HepG2 (cell line): ENCODE data around the gene PTPRM. TPM values are rescaled to one million over a fixed set of nuclear protein-coding genes. Genes with fewer than 3 reads are reported as not detected.

Source experiments
- ATAC-seq: fragments of 200-7000 bp; cut with Tn5 transposase; 3 replicates; pipeline ENCODE4 v1.9.1; 2020; ENCODE audit warnings: mild to moderate bottlenecking, moderate library complexity
- BruUV-seq: library from RNA; stranded (reverse); fragments of 400-500 nt; replicated peaks from 2 replicates; lab custom pipeline; 2021; lab: Mats Ljungman, UMichigan
- CTCF ChIA-PET: fragments of 300-600 bp; formaldehyde crosslinking; extraction: SDS; loops from one replicate; lab custom pipeline; 2021; ENCODE audit warnings: low total read pairs, inconsistent platforms, low intra/inter-chr PET ratio; lab: Yijun Ruan, JAX
- POLR2A ChIA-PET: fragments of 350-600 bp; sonication (Branson Sonifier 250); formaldehyde crosslinking; loops from one replicate; lab custom pipeline; 2020; ENCODE audit warnings: antibody characterized with exemption, inconsistent platforms; lab: Yijun Ruan, JAX
- DNase-seq: peaks from one replicate; pipeline ENCODE4 v3.0.0-alpha.2; 2015; ENCODE audit warnings: low spot score
- FAIRE-seq: peaks from 3 replicates; lab custom pipeline; 2011; peaks lifted over from hg19 to GRCh38; lab: Jason Lieb, UNC
- H2AFZ ChIP-seq: one replicate; pipeline ENCODE4 v1.6.1; 2011; ENCODE audit warnings: low read length, inconsistent platforms
- H3K27ac ChIP-seq: fragments of 300-600 bp; 3 replicates; pipeline ENCODE4 v1.8.0; 2011; ENCODE audit warnings: mixed run types, mild to moderate bottlenecking, mixed read lengths, low read length, inconsistent platforms; ENCODE audit not compliant: insufficient read depth; ENCODE audit errors: extremely low read length
- H3K27me3 ChIP-seq, 2 experiments: fragments of 200-600 bp in 1 of 2; 2 replicates in 1 of 2; 3 replicates in 1 of 2; pipeline versions ENCODE4 v1.6.0 to v1.8.0; 2011; ENCODE audit warnings: low read length in 2 of 2, mild to moderate bottlenecking in 2 of 2, moderate library complexity in 2 of 2, inconsistent platforms in 1 of 2; ENCODE audit not compliant: insufficient read depth in 2 of 2, control insufficient read depth in 1 of 2
- H3K36me3 ChIP-seq, 2 experiments: fragments of 200-600 bp in 1 of 2; replicated peaks in 1 of 2; 2 replicates in 1 of 2; 3 replicates in 1 of 2; pipeline versions ENCODE4 v1.5.1 to v1.8.0; 2011; ENCODE audit warnings: low read length in 2 of 2, inconsistent platforms in 1 of 2; ENCODE audit not compliant: insufficient read depth in 2 of 2, control insufficient read depth in 1 of 2
- H3K4me1 ChIP-seq: 2 replicates; pipeline ENCODE4 v1.5.1; 2012; ENCODE audit warnings: low read length, inconsistent platforms; ENCODE audit not compliant: insufficient read depth
- H3K4me2 ChIP-seq: 2 replicates; pipeline ENCODE4 v1.6.0; 2011; ENCODE audit warnings: low read depth, low read length, inconsistent platforms
- H3K4me3 ChIP-seq, 3 experiments: fragments of 200-600 bp in 1 of 3; sonication (generic), shearing (Covaris generic) in 1 of 3; replicated peaks in 1 of 3; 2 replicates each; pipeline ENCODE4 v1.5.1; 2011 to 2016; ENCODE audit warnings: low read length in 3 of 3, inconsistent platforms in 2 of 3, low read depth in 2 of 3, mild to moderate bottlenecking in 2 of 3, control low read depth in 1 of 3, mixed read lengths in 1 of 3; ENCODE audit not compliant: insufficient read depth in 1 of 3
- H3K79me2 ChIP-seq: one replicate; pipeline ENCODE4 v1.6.1; 2011; ENCODE audit warnings: low read length, inconsistent platforms; ENCODE audit not compliant: insufficient read depth
- H3K9ac ChIP-seq: 2 replicates; pipeline ENCODE4 v1.6.0; 2011; ENCODE audit warnings: mild to moderate bottlenecking, low read depth, low read length, inconsistent platforms; ENCODE audit not compliant: insufficient read depth
- H3K9me3 ChIP-seq: 2 replicates; pipeline ENCODE4 v1.5.1; 2012; ENCODE audit warnings: mild to moderate bottlenecking, low read length
- H4K20me1 ChIP-seq: 2 replicates; pipeline ENCODE4 v1.6.0; 2011; ENCODE audit warnings: inconsistent platforms, mild to moderate bottlenecking, low read length, moderate library complexity; ENCODE audit not compliant: insufficient read depth
- NR2F1 ChIP-seq, 2 experiments: fragments of 450-650 bp in 1 of 2; formaldehyde crosslinking in 1 of 2; IDR thresholded peaks; 2 replicates each; pipeline versions ENCODE4 v1.5.0 to v1.6.1; 2016 to 2020; ENCODE audit warnings: mild to moderate bottlenecking in 1 of 2, missing compliant biosample characterization in 1 of 2, missing genetic modification reagents in 1 of 2, moderate library complexity in 1 of 2
- RCOR2 ChIP-seq: IDR thresholded peaks from 2 replicates; pipeline ENCODE4 v1.6.1; 2016; ENCODE audit warnings: missing biosample characterization, missing genetic modification reagents
- ZBTB34 ChIP-seq: sonication (generic); formaldehyde crosslinking; IDR thresholded peaks from 2 replicates; pipeline ENCODE4 v1.8.0; 2022; ENCODE audit warnings: mild to moderate bottlenecking, missing genetic modification reagents
- ZNF282 ChIP-seq: fragments of 450-650 bp; IDR thresholded peaks from 2 replicates; pipeline ENCODE4 v1.6.1; 2018; ENCODE audit not compliant: partially characterized antibody
- WGBS: methylation state at CpG from one replicate; pipeline ENCODE4 v1.1.6; 2017; ENCODE audit warnings: low lambda C conversion rate; 5-methylcytosine and 5-hydroxymethylcytosine counted together
- in situ Hi-C: cut with HindIII; loops from 2 replicates; pipeline ENCODE4 v1.10.0; 2017; ENCODE audit warnings: low pct_unique_long_range_greater_than_20kb; ENCODE audit not compliant: extremely low pct_ligation_motif_present
- intact Hi-C: fragments of 100-400 bp; cut with micrococcal nuclease; formaldehyde crosslinking; loops from one replicate; pipeline ENCODE4 v1.10.0; 2022; ENCODE audit not compliant: unreplicated experiment
- polyA plus RNA-seq, 8 experiments: library from polyadenylated mRNA; depleted of rRNA in 3 of 8; stranded (reverse) in 7 of 8; unstranded in 1 of 8; fragments of >200 nt; fragmentation: Illumina TruSeq in 4 of 8; extraction: Trizol in 4 of 8; gene quantifications; 2 replicates each; pipeline versions ENCODE4 v1.2.1 to v1.2.3, GENCODE V29; 2011 to 2016; ENCODE audit warnings: low read depth in 4 of 8, missing spikeins in 1 of 8, mixed read lengths in 1 of 8; ENCODE audit not compliant: insufficient read depth in 1 of 8
- total RNA-seq, 5 experiments: library from RNA; depleted of rRNA; stranded (reverse); fragments of >200 nt; fragmentation: Illumina TruSeq; extraction: Trizol; gene quantifications; 2 replicates each; pipeline ENCODE4 v1.2.3, GENCODE V29; 2016; ENCODE audit warnings: low read depth in 1 of 5

Gene PTPRM
- total and polyA plus RNA-seq, 2 of the 13 experiments (the other 11 are each of a cell fraction or from before 2014, with no cell fraction given) = 12.6 to 108 TPM

GRCh38 chr18:7666195-7666776 is 99.2 kb downstream of the PTPRM start:
- TF ChIP-seq ZBTB34 (CRISPR knock-in tag) (no peak), RCOR2 (CRISPR knock-in tag) (no peak)
- in situ Hi-C loops = no loop called here
- H3K4me3 ChIP-seq = no peak overlapping the region
- H3K27ac ChIP-seq = no peak overlapping the region
- no peaks in the 10 kb centered on the region for H3K79me2 ChIP-seq
- DNase-seq (no peak), FAIRE-seq (no peak), ATAC-seq (no peak)
- H3K9me3 ChIP-seq = no peaks in the 10 kb centered on the region
- H3K4me1 ChIP-seq = peaks cover 7% of the 10 kb centered on the region; the same call in 1 of the 2 replicates
- no peaks in the 10 kb centered on the region; a peak in 1 of 5 replicates for H3K36me3 ChIP-seq
- H4K20me1 ChIP-seq = no peaks in the 10 kb centered on the region
- BruUV-seq = no TSS peak
- H3K4me2 ChIP-seq = no peak overlapping the region
- intact Hi-C loops = no loop called here
- POLR2A ChIA-PET = no interaction called here
- 93% methylated on average over 4 of the region's 4 CpGs for WGBS
- no peaks in the 10 kb centered on the region for H3K27me3 ChIP-seq
- CTCF ChIA-PET = no interaction called here
- H2AFZ ChIP-seq = no peak overlapping the region
- no peak overlapping the region for H3K9ac ChIP-seq

- H3K9me3 ChIP-seq = no peaks in the 10 kb centered on the region
- H3K4me1 ChIP-seq = peaks cover 7% of the 10 kb centered on the region; the same call in 1 of the 2 replicates
- H3K27ac ChIP-seq = no peak overlapping the region
- FAIRE-seq (no peak), ATAC-seq (peak; percentile 61), DNase-seq (no peak)
- in situ Hi-C loops = no loop called here
- ChIA-PET CTCF (no interaction called here), POLR2A (no interaction called here)
- BruUV-seq = no TSS peak
- no peaks in the 10 kb centered on the region for H3K27me3 ChIP-seq
- no peak overlapping the region for H3K4me2 ChIP-seq
- intact Hi-C loops = no loop called here
- H3K36me3 ChIP-seq = no peaks in the 10 kb centered on the region
- no peak overlapping the region for H3K9ac ChIP-seq
- no peak overlapping the region for H3K4me3 ChIP-seq
- TF ChIP-seq ZNF282 = no peak
- TF ChIP-seq NR2F1 (CRISPR knock-in tag; IDR thresholded peaks at IDR 0.05) = 0 out of 4 replicates have a peak, but pooled peaks of 1 of the 2 experiments have one; percentile 15
- 96% methylated on average over 3 of the region's 3 CpGs for WGBS
- peaks cover 2% of the 10 kb centered on the region for H3K79me2 ChIP-seq
- H4K20me1 ChIP-seq = no peaks in the 10 kb centered on the region
- no peak overlapping the region for H2AFZ ChIP-seq
Observed at GRCh38 chr18:7668392-7668791, 101.3 kb downstream of the PTPRM start.
